GM23338 (cell line): ENCODE data around the gene PIK3C2A. TPM values are rescaled to one million over a fixed set of nuclear protein-coding genes. Genes with fewer than 3 reads are reported as not detected.
"Not testable (repeated sequence)": the region's sequence is repeated elsewhere in the genome, so short reads cannot be mapped to it uniquely, and the experiment has no call there.

Experiments
- ATAC-seq: fragments of 200-7000 bp; cut with Tn5 transposase; 3 replicates; pipeline ENCODE4 v1.9.1; 2020
- DNase-seq: peaks from one replicate; pipeline ENCODE4 v3.0.0-alpha.2; 2015; ENCODE audit warnings: low spot score
- H2AFZ ChIP-seq: fragments of 200-600 bp; sonication (generic); 2 replicates; pipeline ENCODE4 v1.8.0; 2016; ENCODE audit warnings: antibody characterized with exemption, mild to moderate bottlenecking, moderate library complexity
- H3F3A ChIP-seq: fragments of 200-600 bp; sonication (generic); replicated peaks from 2 replicates; pipeline ENCODE4 v1.8.0; 2017; ENCODE audit warnings: antibody characterized with exemption, mixed run types, low read depth
- H3K27ac ChIP-seq: fragments of 200-600 bp; sonication (generic); 2 replicates; pipeline ENCODE4 v1.6.1; 2016; ENCODE audit warnings: low read depth
- H3K27me3 ChIP-seq: fragments of 200-600 bp; sonication (generic); 2 replicates; pipeline ENCODE4 v1.8.0; 2016; ENCODE audit warnings: mild to moderate bottlenecking, mixed run types, moderate library complexity; ENCODE audit not compliant: insufficient read depth
- H3K36me3 ChIP-seq: fragments of 200-600 bp; sonication (generic); 2 replicates; pipeline ENCODE4 v1.8.0; 2016; ENCODE audit warnings: mild to moderate bottlenecking; ENCODE audit not compliant: insufficient read depth
- H3K4me1 ChIP-seq: fragments of 200-600 bp; sonication (generic); 2 replicates; pipeline ENCODE4 v1.8.0; 2016; ENCODE audit warnings: mild to moderate bottlenecking, moderate library complexity; ENCODE audit not compliant: insufficient read depth
- H3K4me2 ChIP-seq: fragments of 200-600 bp; sonication (generic); 2 replicates; pipeline ENCODE4 v1.7.1; 2017; ENCODE audit warnings: mixed run types
- H3K4me3 ChIP-seq: fragments of 200-600 bp; sonication (generic); 2 replicates; pipeline ENCODE4 v1.6.1; 2016; ENCODE audit warnings: mixed run types
- H3K79me2 ChIP-seq: fragments of 200-600 bp; sonication (generic); replicated peaks from 2 replicates; pipeline ENCODE4 v1.8.0; 2017; ENCODE audit warnings: mild to moderate bottlenecking; ENCODE audit not compliant: insufficient read depth
- H3K9me2 ChIP-seq: fragments of 200-600 bp; sonication (generic); 2 replicates; pipeline ENCODE4 v1.8.0; 2017; ENCODE audit not compliant: insufficient read depth
- H4K20me1 ChIP-seq: fragments of 200-600 bp; sonication (generic); replicated peaks from 2 replicates; pipeline ENCODE4 v1.8.0; 2017; ENCODE audit warnings: mild to moderate bottlenecking; ENCODE audit not compliant: insufficient read depth
- H3K27ac Mint-ChIP-seq: 2 replicates; pipeline ENCODE4 v1.8.0; 2020; ENCODE audit warnings: inconsistent platforms, mild to moderate bottlenecking, moderate library complexity, mixed read lengths
- H3K27me3 Mint-ChIP-seq: 3 replicates; pipeline ENCODE4 v1.8.0; 2022; ENCODE audit warnings: low read depth, mild to moderate bottlenecking, moderate library complexity, mixed read lengths, inconsistent platforms; ENCODE audit not compliant: insufficient read depth, poor library complexity
- H3K36me3 Mint-ChIP-seq: 3 replicates; pipeline ENCODE4 v1.8.0; 2021; ENCODE audit warnings: low read depth, mild to moderate bottlenecking, inconsistent platforms, moderate library complexity, mixed read lengths
- H3K4me1 Mint-ChIP-seq: 3 replicates; pipeline ENCODE4 v1.8.0; 2020; ENCODE audit warnings: mild to moderate bottlenecking, inconsistent platforms, mixed read lengths
- H3K4me3 Mint-ChIP-seq: 3 replicates; pipeline ENCODE4 v1.8.0; 2021; ENCODE audit warnings: moderate library complexity, mild to moderate bottlenecking, inconsistent platforms, mixed read lengths
- H3K9me3 Mint-ChIP-seq: 3 replicates; pipeline ENCODE4 v1.8.0; 2020; ENCODE audit warnings: moderate library complexity, mild to moderate bottlenecking, inconsistent platforms, mixed read lengths
- CREB1 ChIP-seq: fragments of 250-450 bp; sonication (Bioruptor Pico); IDR thresholded peaks from 2 replicates; pipeline ENCODE4 v1.5.0; 2020; ENCODE audit warnings: low read depth, mild to moderate bottlenecking, moderate library complexity
- CTCF ChIP-seq, 2 experiments: fragments of 200-600 bp in 1 of 2; sonication (generic) in 1 of 2; conservative IDR thresholded peaks; 2 replicates each; pipeline versions ENCODE4 v1.5.1 to v1.6.1; 2016 to 2017; ENCODE audit warnings: antibody characterized with exemption in 2 of 2, low read depth in 2 of 2, mild to moderate bottlenecking in 2 of 2, moderate library complexity in 1 of 2
- EZH2 ChIP-seq: fragments of 200-600 bp; sonication (generic); IDR thresholded peaks from one replicate; pipeline ENCODE4 v1.8.0; 2017; ENCODE audit warnings: antibody characterized with exemption, mild to moderate bottlenecking, low read depth; ENCODE audit not compliant: unreplicated experiment
- NANOG ChIP-seq: IDR thresholded peaks from 2 replicates; pipeline ENCODE4 v1.6.1; 2016; ENCODE audit warnings: antibody characterized with exemption, borderline replicate concordance
- POLR2AphosphoS5 ChIP-seq: IDR thresholded peaks from 2 replicates; pipeline ENCODE4 v1.6.1; 2016; ENCODE audit warnings: antibody characterized with exemption, low read depth
- STAT1 ChIP-seq: IDR thresholded peaks from one replicate; pipeline ENCODE4 v1.6.1; 2016; ENCODE audit warnings: antibody characterized with exemption; ENCODE audit not compliant: unreplicated experiment
- polyA plus RNA-seq: library from polyadenylated mRNA; unstranded; fragments of >200 nt; fragmentation: Nextera tagmentation; extraction: Ambion mirVana; gene quantifications from 2 replicates; pipeline ENCODE4 v1.2.1, GENCODE V29; 2016
- total RNA-seq: library from RNA; depleted of rRNA; stranded (reverse); fragments of >200 nt; shearing (Covaris generic); gene quantifications from 2 replicates; pipeline ENCODE4 v1.2.3, GENCODE V29; 2014
- TF ChIP-seq, protein P1 (sequence below): IDR thresholded peaks from one replicate; pipeline ENCODE4 v1.6.1; 2018; ENCODE audit warnings: antibody characterized with exemption; ENCODE audit not compliant: unreplicated experiment

Gene PIK3C2A
- total and polyA plus RNA-seq, 2 experiments from 2014 or later: 45.8 to 123 TPM

GRCh38 chr11:17228186-17228925 lies 20.6 kb upstream of the PIK3C2A start:
- not testable (repeated sequence) for H3K4me1 Mint-ChIP-seq, ATAC-seq, H3K27me3 Mint-ChIP-seq, DNase-seq, H3F3A ChIP-seq, H3K9me2 ChIP-seq, H3K9me3 Mint-ChIP-seq, H3K36me3 Mint-ChIP-seq, H3K4me2 ChIP-seq, H3K79me2 ChIP-seq, H3K4me3 Mint-ChIP-seq, H3K27me3 ChIP-seq, H4K20me1 ChIP-seq, H3K4me3 ChIP-seq, H2AFZ ChIP-seq, H3K27ac ChIP-seq, H3K36me3 ChIP-seq, H3K4me1 ChIP-seq, H3K27ac Mint-ChIP-seq

- no peak for DNase-seq
- no peaks in the 10 kb centered on the region for H3K36me3 ChIP-seq
- no peak overlapping the region for H3K4me3 Mint-ChIP-seq
Observed at GRCh38 chr11:17224727-17225126, 16.9 kb upstream of the PIK3C2A start.

DNA sequence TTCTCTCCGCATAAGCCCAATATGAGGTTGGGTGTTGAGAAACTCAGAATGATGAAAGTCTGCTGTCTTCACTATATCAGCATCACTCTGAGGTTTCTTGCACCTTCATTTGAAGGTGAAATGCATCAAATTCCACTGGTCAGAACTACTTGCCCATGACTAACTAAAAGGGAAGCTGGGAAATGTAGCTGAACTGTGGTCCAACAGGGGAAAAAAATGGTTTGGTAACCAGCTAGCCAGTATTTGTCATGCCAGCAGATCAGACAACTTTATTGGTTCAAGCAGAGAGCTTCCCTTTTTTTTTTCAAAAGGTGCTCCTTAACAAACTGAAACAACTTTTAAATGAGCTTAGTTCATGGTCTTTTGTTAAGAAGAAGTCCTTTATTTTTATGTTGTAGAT lies 14.2 kb upstream of the PIK3C2A start:
- no peak overlapping the region for H3K4me3 Mint-ChIP-seq
- H3K4me1 Mint-ChIP-seq: peaks cover 9% of the 10 kb centered on the region; the same call in 2 of the 3 replicates
- Histone ChIP-seq H3K27ac (no peak overlapping the region), H3K4me2 (no peak overlapping the region), H4K20me1 (no peaks in the 10 kb centered on the region), H3K4me1 (peaks cover 7% of the 10 kb centered on the region; the same call in 1 of the 2 replicates), H3K79me2 (no peaks in the 10 kb centered on the region), H3K36me3 (no peaks in the 10 kb centered on the region), H3K4me3 (no peak overlapping the region), H3F3A (no peaks in the 10 kb centered on the region), H3K9me2 (no peaks in the 10 kb centered on the region), H2AFZ (no peak overlapping the region), H3K27me3 (no peaks in the 10 kb centered on the region)
- H3K9me3 Mint-ChIP-seq: no peaks in the 10 kb centered on the region
- no peak overlapping the region for H3K27ac Mint-ChIP-seq
- no peak for DNase-seq
- H3K36me3 Mint-ChIP-seq: no peaks in the 10 kb centered on the region
- H3K27me3 Mint-ChIP-seq: no peaks in the 10 kb centered on the region
- ATAC-seq: no peak
- TF ChIP-seq, protein P1, sequence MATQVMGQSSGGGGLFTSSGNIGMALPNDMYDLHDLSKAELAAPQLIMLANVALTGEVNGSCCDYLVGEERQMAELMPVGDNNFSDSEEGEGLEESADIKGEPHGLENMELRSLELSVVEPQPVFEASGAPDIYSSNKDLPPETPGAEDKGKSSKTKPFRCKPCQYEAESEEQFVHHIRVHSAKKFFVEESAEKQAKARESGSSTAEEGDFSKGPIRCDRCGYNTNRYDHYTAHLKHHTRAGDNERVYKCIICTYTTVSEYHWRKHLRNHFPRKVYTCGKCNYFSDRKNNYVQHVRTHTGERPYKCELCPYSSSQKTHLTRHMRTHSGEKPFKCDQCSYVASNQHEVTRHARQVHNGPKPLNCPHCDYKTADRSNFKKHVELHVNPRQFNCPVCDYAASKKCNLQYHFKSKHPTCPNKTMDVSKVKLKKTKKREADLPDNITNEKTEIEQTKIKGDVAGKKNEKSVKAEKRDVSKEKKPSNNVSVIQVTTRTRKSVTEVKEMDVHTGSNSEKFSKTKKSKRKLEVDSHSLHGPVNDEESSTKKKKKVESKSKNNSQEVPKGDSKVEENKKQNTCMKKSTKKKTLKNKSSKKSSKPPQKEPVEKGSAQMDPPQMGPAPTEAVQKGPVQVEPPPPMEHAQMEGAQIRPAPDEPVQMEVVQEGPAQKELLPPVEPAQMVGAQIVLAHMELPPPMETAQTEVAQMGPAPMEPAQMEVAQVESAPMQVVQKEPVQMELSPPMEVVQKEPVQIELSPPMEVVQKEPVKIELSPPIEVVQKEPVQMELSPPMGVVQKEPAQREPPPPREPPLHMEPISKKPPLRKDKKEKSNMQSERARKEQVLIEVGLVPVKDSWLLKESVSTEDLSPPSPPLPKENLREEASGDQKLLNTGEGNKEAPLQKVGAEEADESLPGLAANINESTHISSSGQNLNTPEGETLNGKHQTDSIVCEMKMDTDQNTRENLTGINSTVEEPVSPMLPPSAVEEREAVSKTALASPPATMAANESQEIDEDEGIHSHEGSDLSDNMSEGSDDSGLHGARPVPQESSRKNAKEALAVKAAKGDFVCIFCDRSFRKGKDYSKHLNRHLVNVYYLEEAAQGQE: no peak
- no peak for TF ChIP-seq CREB1 (CRISPR knock-in tag)
- no peak for TF ChIP-seq NANOG
- no peak for TF ChIP-seq CTCF (conservative IDR thresholded peaks at IDR 0.05; ENCODE audit: low read depth in 2 of 2)
- TF ChIP-seq STAT1: no peak

More at GRCh38 chr11:17224727-17225126, 16.9 kb upstream of the PIK3C2A start:
- Histone ChIP-seq H2AFZ (no peak overlapping the region), H4K20me1 (no peaks in the 10 kb centered on the region), H3K4me3 (no peak overlapping the region), H3K27ac (no peak overlapping the region), H3K9me2 (no peaks in the 10 kb centered on the region), H3K79me2 (no peaks in the 10 kb centered on the region), H3K4me2 (no peak overlapping the region), H3K4me1 (peaks cover 7% of the 10 kb centered on the region; the same call in 1 of the 2 replicates), H3K27me3 (no peaks in the 10 kb centered on the region), H3F3A (no peaks in the 10 kb centered on the region)
- no peak overlapping the region for H3K27ac Mint-ChIP-seq
- H3K4me1 Mint-ChIP-seq: peaks cover 6% of the 10 kb centered on the region; the same call in 2 of the 3 replicates
- H3K9me3 Mint-ChIP-seq: no peaks in the 10 kb centered on the region
- H3K27me3 Mint-ChIP-seq: no peaks in the 10 kb centered on the region
- no peak for TF ChIP-seq STAT1
- TF ChIP-seq POLR2AphosphoS5: no peak
- TF ChIP-seq CREB1 (CRISPR knock-in tag): no peak
- TF ChIP-seq NANOG: no peak
- TF ChIP-seq EZH2: no peak
- H3K36me3 Mint-ChIP-seq: no peaks in the 10 kb centered on the region
- ATAC-seq: no peak
